Fibroblast of upper back skin (primary cell): Measurements from ENCODE around the gene SNX1.

Source experiments
- DNase-seq: peaks from one replicate; pipeline ENCODE4 v3.0.0-alpha.2; 2013

Gene SNX1

DNA sequence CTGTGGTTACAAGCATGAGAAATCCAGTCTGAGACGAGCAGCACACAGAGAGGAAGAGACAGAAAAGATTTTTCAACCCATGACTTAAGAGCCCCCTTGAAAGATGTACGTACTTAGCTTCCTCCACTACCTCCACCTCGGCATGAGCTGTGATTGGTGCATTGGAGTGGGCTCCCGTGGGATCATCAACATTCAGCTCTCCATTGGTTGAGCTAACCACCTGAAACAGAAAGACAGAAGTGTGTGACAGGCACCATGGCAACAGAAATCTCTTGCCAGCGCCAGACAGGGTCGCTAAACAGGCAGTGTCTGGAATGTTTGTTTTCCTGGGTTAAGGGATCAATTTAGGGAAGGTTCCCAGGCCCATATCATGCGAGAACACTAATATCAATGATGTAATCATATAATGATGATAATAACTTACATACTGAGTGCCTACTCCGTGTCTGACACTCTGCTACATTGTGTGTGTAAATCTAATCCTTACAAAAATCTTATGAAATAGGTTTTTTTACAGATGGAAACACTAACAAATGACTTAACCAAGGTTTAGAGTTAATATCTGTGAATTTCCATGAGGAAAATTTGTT lies 84.5 kb downstream of the SNX1 start:
- no peak for DNase-seq

DNA sequence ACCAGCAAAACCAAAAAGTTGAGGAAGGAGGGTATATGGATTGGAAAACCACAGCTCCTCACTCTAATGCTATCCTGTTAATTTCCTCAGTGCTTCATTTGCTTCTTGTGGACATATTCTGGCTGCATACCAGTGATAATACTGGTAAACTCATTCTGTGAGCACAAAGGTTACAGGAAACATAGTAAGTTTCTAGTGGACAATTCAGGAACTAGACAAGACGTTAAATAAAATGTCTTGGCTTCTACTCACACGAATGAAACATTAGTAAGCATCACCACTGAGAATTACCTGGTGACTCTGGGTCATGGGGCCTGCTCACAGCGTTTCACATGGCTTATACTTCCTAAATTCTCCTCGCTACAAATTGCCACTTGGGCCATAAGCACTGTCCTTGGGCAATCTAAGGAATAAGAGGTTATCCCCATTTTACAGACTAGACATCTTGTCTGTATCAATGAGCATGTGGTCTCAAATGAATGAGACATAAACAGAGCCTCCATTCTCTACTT lies 87.1 kb downstream of the SNX1 start:
- no peak for DNase-seq

DNA sequence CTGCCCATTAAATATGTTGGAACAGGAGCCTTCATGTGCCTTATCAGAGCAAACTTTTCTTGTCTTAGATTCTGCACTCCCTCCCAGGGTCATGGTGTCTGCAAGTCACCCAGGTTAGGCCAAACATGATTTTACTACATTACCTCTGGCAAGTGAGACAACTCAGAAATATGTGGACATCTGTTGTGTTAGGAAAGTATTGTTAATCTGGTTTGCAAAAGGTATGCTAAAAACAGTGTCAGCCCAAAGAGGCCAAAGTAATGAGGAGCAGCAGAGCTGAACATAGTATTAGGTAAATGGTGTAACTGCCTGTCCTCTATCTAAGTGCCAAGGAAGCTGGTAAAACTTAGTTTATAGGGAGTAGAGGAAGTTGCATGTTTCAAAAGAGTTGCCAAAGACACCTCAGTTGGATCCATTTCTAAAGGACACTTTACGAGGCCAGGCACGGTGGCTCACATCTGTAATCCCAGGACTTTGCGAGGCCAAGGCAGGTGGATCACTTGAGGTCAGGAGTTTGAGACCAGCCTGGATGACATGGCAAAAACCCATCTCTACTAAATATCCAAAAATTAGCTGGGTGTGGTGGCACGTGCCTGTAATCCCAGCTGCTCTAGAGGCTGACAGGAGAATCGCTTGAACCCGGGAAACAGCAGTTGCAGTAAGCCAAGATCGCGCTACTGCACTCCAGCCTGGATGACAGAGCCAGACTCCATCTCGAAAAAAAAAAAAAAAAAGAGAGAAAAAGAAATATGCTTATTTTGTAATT lies 89.5 kb downstream of the SNX1 start:
- no peak for DNase-seq

DNA sequence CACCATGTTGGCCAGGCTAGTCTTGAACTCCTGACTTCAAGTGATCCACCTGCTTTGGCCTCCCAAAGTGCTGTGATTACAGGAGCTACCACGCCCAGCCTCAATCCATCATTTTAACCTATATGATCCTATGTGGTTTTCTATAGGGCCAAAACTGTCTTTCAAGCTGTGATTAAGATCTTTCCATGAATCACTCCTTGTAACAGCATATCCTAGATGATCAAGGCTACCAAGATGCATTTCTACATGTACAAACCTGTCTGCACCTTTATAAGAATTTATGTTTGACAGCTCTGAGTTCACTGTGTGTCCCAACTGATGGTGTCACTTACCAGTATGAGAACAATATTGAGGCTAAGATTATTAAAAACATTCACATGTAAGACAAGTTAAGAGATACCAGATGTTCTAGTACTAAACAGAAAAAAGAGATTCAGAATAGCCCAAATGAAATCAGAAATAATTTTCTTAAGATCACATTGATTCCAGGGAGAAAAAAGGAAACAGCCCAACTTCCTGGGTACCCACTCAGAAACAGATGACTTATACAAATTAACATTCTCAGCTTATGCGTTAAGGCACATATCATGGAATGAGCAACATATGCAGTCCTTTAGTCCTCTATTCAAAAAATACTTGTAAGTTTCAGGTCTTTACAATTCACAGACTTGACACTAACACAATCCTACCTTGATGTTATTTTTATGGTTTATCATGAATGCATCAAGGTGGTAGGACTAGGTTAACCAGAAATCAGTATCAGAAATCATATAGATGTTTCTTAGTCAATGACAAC lies 91.8 kb downstream of the SNX1 start:
- DNase-seq: peak; percentile 37
